Tongue (tissue), 2 donors: Measurements from ENCODE around the gene IFITM5. TPM values are rescaled to one million over a fixed set of nuclear protein-coding genes. Genes with fewer than 3 reads are reported as not detected.
"Not testable (repeated sequence)": the region's sequence is repeated elsewhere in the genome, so short reads cannot be mapped to it uniquely, and the experiment has no call there.

Experiments used
- DNase-seq: peaks from one replicate; pipeline ENCODE4 v3.0.0-alpha.2; 2015
- total RNA-seq: library from RNA; depleted of rRNA; stranded (reverse); fragments of >200 nt; gene quantifications from one replicate; pipeline ENCODE4 v1.2.3, GENCODE V29; 2014

The IFITM5 gene
- total RNA-seq, 1 donor from 2014 or later = not detected

GRCh38 chr11:312092-312816 is 12.9 kb upstream of the IFITM5 start:
- DNase-seq = no peak

GRCh38 chr11:311013-311748 is 11.9 kb upstream of the IFITM5 start:
- DNase-seq = not testable (repeated sequence)

GRCh38 chr11:309979-310572 is 10.8 kb upstream of the IFITM5 start:
- not testable (repeated sequence) for DNase-seq

GRCh38 chr11:308740-309665 is 9.7 kb upstream of the IFITM5 start:
- DNase-seq = not testable (repeated sequence)

- peak; percentile 89 for DNase-seq
Measured at GRCh38 chr11:307766-308708, 8.7 kb upstream of the IFITM5 start, which contains the start of gene IFITM2. TSS of gene IFITM2 (plus strand) at chr11:307816. CDS start at chr11:308193, 377 bp downstream.

GRCh38 chr11:306645-307371 is 7.5 kb upstream of the IFITM5 start:
- no peak for DNase-seq

- DNase-seq = no peak
Measured at GRCh38 chr11:305844-306211, 6.5 kb upstream of the IFITM5 start.

GRCh38 chr11:304915-305843 is 5.9 kb upstream of the IFITM5 start:
- peak; percentile 91 for DNase-seq

- DNase-seq = no peak
Measured at GRCh38 chr11:304061-304506, 4.8 kb upstream of the IFITM5 start.

GRCh38 chr11:303363-303762 is 4.0 kb upstream of the IFITM5 start:
- DNase-seq = no peak

- DNase-seq = peak; percentile 62
Measured at GRCh38 chr11:299951-300735, 817 bp upstream of the IFITM5 start.

GRCh38 chr11:298406-299065 is 790 bp downstream of the IFITM5 start:
- DNase-seq = no peak

GRCh38 chr11:297586-298405 is 1.5 kb downstream of the IFITM5 start:
- DNase-seq = no peak

GRCh38 chr11:297051-297585 is 2.2 kb downstream of the IFITM5 start:
- DNase-seq = no peak

GRCh38 chr11:296171-297050 is 2.9 kb downstream of the IFITM5 start:
- no peak for DNase-seq
